Pulmonary artery endothelial cell (primary cell): ENCODE data around the gene ECSIT. TPM values are rescaled to one million over a fixed set of nuclear protein-coding genes. Genes with fewer than 3 reads are reported as not detected.

ENCODE experiments used
- DNase-seq: peaks from one replicate; pipeline ENCODE4 v3.0.0-alpha.2; 2011; ENCODE audit warnings: low read depth, low spot score
- total RNA-seq: library from RNA; depleted of rRNA; stranded (reverse); fragments of >200 nt; gene quantifications from 2 replicates; pipeline ENCODE4 v1.2.3, GENCODE V29; 2014

ECSIT gene
- total RNA-seq, 1 donor from 2014 or later, result 34.9 TPM

DNA sequence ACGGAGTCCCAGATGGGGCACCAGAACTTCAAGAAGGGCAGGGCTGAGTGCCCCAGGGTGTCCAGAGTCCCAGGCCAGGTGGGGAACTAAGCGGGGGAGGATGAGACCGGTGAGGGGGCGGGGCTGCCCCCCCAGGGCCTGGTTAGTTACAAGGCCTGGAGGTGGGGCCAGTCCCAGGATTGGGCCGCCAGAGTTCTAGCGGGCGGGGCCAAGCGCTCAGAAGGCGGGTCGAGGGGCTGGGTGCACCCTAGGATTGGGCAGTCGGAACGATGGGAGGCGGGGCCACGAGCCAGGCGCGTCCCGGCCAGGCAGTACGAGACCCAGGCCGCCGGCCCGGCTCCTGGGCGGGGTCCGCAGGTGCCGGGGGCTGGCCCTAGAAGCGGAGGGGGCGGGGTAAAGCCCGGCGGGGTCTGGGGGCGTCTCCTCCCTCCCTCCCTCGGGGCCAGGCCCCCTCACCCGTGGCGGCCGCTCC is 23.9 kb downstream of the ECSIT start:
- DNase-seq, result peak; percentile 81

DNA sequence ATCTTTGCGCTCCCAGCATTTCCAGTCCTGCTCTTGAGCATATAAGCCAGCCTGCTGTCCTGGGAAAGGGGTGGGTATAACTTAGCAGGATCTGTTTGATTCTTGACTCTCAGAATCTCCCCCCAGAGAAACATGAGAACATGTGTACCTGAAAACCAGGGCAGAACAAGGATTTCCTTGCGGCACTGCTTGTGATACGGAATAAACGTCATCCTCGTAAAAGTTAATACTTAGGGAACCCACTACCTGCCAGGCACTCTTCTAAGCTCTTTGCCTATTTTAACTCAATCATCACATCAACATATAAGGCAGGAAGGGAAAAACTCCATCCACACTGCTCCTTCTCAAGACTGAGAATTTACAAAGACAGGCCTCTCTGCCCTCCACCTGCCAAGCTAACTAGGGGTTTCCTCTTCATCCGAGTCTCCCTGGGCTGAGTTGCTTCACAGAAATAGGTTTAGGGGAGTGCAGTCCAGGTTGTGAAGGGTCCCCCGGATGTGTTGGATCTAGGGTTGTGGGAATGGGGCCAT is 24.4 kb downstream of the ECSIT start:
- DNase-seq, result no peak

- no peak for DNase-seq
Measured at GRCh38 chr19:11499890-11500420, 29.0 kb downstream of the ECSIT start.

- DNase-seq, result no peak
Measured at GRCh38 chr19:11499220-11499726, 29.7 kb downstream of the ECSIT start.

DNA sequence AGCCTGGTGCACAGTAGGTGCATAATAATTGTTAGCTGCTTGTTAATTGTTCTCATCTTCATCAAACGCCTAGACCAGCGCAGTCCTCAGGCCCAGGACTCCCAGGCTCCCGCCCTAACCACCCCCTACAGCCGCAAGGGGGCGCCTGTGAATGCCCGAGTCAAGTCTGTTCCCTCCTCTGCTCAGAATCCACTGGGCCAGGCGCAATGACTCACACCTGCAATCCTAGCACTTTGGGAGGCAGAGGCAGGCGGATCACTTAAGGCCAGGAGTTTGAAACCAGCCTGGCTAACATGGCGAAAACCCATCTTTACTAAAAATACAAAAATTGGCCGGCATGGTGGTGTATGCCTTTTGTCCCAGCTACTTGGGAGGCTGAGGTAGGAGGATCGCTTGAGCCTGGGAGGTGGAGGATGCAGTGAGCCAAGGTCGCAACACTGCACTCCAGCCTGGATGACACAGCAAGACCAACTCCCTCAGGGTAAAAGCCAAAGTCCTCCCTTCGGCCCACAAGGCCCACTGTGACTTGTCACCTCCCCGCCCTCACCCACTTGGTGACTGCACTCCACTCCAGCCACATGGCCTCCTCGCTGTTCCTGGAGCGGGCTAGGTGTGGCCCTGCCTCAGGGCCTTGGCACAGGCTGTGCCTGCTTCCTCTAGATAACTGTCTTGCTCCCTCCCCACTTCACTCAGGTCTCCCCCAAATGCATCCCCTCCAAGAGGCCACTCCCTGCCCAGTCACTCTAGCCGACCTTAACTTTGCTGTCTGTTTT is 32.4 kb downstream of the ECSIT start:
- peak; percentile 33 for DNase-seq

GRCh38 chr19:11495885-11496284 is 33.0 kb downstream of the ECSIT start:
- no peak for DNase-seq

- no peak for DNase-seq
Measured at GRCh38 chr19:11495481-11495880, 33.5 kb downstream of the ECSIT start.

GRCh38 chr19:11494634-11495285 is 34.2 kb downstream of the ECSIT start:
- DNase-seq, result no peak

DNA sequence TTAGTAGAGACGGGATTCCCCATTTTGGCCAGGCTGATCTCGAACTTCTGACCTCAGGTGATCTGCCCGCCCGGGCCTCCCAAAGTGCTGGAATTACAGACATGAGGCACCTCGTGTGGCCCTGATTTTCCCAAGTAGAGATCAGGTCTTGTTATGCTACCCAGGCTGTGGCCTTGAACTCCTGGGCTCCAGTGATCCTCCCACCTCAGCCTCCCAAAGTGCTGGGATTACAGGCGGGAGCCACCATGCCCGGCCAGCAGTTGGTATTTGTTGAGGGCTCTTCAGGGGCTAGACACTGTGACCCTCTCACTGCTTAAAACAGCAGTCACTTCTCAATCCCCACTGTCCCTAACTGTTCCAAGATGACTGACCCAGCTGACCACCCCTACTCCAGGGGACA is 39.6 kb downstream of the ECSIT start:
- DNase-seq, result no peak

DNA sequence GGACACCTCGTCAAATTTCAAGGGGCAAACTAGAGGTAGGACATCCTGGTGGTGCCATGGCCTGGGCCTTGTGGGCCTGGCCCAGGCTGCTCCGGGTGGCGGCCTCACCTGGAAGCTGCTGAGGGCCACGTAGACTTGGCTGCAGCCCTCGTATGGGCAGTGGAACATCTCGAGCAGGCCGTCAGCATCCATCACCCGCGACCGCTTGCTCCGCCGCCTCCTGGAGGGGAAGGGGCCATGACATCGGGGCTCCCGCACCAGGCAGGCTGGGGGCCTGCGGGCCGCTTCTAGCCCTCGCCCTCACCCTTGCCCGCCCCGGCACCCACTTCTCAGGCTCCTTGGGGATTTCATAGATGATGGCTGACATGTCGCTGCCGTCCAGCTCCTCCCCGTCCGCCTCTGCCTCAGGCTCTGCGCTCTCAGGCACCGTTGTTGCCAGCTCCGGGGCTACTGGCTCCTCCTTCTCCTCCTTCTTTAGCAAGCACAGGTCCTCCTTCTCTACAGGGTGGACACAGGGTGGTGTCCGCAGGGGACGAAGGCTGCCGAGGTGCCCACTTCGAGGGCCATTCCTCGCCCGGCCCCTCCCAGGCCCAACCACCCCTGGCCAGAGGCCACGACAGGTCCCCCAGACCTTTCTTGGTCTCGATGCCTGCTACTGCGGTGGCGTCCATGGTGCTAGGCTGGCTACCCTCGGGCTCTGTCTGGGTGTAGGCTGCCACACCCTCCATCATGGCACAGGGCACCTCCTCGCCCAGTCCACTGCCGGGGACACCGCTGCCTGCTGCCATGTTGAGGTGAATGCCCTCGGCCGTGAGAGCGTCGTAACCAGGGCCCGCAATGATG is 42.1 kb downstream of the ECSIT start:
- DNase-seq, result no peak

- no peak for DNase-seq
Measured at GRCh38 chr19:11485245-11485837, 43.6 kb downstream of the ECSIT start.

GRCh38 chr19:11483366-11484111 is 45.4 kb downstream of the ECSIT start:
- DNase-seq, result no peak

- peak; percentile 54 for DNase-seq
Measured at GRCh38 chr19:11482384-11483050, 46.4 kb downstream of the ECSIT start.

DNA sequence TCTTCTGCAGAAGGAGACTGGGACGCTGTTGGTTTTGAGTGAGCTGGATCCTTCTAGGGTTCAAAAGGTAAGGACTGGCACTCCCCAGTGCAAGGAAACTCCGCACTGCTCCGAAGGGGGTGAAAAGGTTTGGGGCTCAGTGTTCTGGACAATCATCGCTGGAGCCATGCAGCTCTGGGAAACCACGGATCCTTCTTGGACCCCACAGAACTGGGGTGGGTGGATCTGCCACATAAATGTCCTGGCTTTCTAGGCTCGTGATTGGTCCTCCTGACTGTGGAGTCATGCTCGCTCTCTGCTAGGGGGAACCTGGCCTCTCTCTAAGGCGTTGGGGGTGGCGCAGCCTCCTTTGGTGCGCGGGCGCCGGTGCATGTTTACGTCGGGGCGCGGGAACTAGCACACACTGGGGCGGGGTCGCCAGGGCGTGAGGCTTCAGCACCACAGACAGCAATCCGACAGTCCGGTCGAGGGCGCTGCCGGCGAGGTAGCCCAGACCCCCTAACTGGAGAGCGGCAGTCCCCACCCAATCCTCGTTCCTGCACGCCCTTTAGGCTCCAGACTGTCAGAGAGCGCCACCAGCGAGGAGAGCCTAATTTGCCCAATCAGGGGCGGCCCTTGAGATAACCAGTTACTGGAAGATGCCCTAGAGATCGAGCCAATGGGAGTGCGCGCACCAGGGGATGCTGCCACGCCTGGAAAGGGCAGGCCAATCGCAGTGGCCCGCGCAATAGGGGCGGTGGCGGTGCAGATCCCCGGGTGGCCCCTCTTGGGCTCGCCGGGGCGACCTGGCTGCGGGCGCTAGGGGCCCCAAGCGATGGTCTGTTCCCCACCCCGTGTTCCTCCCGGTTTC is 47.2 kb downstream of the ECSIT start:
- DNase-seq, result peak; percentile 53

DNA sequence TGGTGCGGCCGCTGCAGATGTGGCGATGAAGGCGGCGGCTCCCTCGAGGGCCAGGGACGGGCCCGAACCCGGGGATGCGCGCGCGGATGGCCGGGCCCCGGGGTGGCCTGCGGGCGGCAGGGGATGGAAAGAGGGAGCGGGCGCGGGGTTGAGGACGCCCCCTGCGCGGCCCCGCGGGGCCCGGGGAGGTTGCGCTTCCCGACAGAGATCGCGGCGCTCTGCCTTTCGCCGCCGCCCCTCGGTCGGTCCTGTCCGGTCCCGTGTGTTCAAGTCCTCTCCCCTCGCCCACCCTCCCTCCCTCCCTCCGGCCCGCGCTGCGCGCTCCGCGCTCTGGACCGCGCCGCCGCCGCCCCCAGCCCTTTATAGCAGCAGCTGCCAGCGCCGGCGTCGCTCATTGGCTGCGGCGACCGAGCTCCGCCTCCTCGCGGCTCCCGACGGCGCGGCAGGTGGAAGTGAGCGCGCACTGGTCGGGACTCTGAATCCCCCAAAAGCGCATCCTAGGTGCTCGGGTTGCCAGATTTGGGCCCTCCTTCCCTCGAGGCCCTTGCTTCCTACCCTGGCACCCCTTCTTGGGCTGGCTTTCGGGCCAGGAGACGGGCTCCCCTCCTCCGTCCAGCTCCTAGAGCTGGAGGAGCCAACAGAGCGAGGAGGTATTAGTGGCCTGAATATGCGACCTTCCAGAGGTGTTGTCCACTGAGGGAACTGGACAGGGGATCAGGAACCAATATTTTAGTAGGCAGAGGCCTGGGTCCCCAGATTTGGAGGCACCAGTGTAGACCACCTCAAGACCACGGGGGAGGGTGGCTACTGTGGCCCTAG is 48.0 kb downstream of the ECSIT start, which contains the start of gene ELAVL3:
Gene ELAVL3, minus strand, starts transcription at position 332 of the 819 bp plus-strand sequence. CDS start 438 bp downstream, outside the sequence.
- no peak for DNase-seq

GRCh38 chr19:11479898-11480714 is 48.8 kb downstream of the ECSIT start:
- no peak for DNase-seq
